ENCODE data around the gene DPP6. TPM values are rescaled to one million over a fixed set of nuclear protein-coding genes. Genes with fewer than 3 reads are reported as not detected.

The DPP6 gene
- total RNA-seq, 1 donor from 2014 or later, result 0.58 TPM

DNA sequence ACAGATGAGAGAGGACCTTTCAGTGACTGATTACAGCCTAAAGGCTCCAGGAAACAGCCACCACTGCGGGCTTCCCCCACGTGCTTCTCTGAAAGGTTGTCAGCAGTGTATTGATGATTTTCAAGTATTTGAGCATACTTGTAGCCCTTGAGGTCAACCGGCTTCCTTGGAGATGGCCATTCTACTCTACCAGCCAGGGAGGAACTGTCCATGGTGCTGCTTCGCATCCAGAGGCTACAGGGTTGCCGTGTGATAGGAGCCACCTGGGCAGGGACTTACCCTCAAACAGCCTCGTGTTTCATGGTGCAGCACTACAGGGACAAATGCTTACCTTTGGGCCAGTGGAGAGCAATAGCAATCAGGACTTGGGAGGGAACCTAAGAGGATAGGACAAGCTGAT lies 179.5 kb downstream of the DPP6 start:
- DNase-seq (ENCODE audit: low spot score), result no peak

DNA sequence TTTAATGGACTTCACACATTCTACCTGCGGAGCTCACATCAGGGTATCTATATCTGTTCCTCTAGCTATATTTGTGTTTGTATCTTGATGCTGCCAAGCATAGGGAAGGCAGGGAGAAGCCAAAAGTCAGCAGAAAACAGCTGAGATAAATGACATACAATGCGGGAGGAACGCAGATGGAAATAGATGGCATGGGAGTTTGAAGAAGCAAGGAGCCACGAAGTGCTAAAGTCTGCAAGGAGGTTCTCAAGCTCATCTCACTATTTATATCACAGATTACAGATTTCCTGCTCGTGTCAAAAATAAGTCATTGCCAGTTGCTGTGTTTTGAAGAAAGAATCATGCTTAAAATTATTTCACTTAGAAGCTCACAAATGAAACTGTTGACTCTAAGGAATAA lies 180.5 kb downstream of the DPP6 start:
- DNase-seq (ENCODE audit: low spot score), result no peak

DNA sequence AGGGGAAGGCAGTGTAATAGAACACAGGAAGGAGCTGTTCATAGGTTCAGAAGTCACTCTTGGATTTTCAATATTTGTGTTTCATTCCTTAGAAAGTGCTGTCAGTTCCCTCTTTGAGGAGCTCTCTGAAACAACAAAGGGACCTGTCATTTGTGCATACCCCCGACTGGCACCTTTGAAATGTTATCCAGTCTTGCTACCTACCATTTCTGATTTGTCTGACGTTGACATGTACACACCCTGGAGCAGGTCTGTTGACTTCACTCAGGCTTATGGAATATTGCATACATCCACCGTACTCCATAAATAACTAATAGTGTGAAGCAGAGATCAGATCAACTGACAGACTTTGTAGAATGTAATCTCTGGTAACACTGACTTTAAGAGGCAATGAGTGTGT lies 189.8 kb downstream of the DPP6 start:
- DNase-seq (ENCODE audit: low spot score), result no peak

DNA sequence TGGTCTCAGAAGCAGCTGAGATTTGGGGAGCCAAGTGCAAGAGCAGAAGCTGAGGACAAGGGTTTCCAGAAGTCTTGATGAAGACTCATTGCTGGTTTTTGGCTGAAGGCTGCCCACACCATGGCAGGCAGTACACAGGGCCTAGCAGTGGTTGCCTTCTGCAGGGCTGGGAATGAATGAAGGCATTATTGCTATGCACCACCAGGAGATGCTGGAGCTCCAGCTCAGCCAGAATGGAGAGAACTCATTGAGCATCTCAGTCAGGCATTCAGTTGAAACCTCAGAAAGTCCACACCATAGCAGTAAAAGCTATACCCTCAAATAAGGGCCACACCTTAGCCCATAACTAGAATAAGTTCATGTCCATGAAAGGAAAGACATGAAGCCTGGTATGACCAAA lies 190.5 kb downstream of the DPP6 start:
- no peak for DNase-seq (ENCODE audit: low spot score)

DNA sequence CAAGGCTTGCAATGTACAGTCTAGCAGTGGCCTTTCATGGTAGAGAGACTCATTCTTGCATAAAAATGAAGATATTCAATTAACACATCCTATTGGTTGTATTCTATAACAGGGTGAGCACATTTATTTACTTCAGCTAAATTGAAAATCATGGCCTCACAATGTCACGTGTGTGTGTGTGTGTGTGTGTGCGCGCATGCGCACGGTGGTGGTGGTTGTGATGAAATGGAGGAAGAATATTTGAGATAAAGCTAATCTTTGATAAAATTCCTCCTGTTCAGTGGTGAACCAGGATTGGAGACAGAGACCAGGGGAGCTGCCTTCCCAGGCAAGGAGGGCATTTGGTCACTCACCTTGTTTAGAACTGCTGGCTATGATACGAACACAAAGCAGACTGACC lies 199.8 kb downstream of the DPP6 start:
- DNase-seq (ENCODE audit: low spot score), result no peak

DNA sequence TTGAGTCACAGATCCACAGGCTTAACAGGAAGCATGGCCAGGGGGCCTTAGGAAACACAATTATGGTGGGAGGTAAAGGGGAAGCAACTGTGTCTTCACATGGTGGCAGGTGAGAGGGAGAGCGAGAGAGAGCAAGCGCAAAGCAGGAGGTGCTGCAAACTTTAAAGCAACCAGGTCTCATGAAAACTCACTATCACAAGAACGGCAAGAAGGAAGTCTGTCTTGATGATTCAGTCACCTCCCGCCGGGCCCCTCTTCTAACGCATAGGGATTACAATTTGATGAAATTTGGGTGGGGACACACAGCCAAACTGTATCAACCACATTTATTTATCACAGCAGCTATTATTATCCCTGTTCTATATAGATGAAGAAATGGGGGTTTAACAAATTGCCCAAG lies 201.6 kb downstream of the DPP6 start:
- no peak for DNase-seq (ENCODE audit: low spot score)

DNA sequence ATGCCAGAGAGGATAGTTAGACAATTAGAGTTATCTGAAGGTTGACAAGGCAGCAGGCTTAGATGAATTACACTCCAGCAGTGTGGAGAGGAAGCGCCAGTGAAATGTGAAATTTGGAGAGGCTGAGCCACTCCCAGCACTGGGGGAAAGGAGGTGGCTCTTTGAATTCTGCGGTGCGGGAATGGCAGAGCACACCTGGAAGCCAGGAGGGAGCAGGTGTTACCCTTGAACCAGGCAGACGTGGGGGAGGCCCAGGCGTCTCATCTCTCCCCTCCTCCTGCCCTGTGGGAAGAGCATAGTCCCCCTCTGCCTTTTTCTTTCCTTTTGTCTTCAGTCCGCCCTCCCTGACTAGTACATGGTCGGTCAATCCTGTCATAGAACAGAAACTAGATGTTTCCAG lies 203.1 kb downstream of the DPP6 start:
- no peak for DNase-seq (ENCODE audit: low spot score)

DNA sequence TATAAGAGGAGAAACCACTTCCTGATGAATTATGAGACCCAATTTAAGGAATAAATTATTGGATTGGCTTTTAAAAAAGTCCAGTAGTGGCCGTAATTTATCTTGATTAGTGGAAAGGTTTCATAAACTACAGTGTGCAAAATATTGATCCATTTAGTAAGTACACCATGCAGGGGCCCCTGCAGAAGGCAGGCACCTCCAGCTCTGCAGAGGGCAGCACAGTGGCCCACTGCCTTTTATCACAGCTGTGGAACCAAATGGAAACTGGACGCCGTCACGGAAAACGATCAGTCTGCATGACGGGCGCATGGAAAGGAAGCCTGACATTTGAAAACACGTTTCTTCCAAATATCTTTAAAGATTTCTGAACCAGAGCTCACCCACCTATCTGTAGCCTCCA lies 204.0 kb downstream of the DPP6 start:
- DNase-seq (ENCODE audit: low spot score), result no peak

DNA sequence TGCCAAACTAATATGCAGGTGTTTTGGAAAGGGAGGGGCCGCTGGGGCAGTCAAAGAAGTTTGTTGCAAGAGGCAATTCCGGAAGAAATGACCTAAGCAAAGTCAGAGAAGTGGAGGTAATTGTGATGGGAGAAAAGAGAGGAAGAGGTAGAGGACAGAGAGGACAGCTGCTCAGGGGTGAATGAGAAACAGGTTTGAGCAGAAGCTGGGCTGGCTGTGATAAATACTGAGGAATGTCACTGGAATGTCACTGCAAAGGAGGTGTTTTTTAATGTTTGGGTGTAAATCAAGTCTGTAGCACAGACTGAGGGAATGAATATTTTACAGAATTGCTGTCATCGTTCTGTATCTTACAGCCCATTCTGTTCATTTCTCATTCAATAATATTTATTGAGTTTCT lies 207.2 kb downstream of the DPP6 start:
- DNase-seq (ENCODE audit: low spot score), result no peak

DNA sequence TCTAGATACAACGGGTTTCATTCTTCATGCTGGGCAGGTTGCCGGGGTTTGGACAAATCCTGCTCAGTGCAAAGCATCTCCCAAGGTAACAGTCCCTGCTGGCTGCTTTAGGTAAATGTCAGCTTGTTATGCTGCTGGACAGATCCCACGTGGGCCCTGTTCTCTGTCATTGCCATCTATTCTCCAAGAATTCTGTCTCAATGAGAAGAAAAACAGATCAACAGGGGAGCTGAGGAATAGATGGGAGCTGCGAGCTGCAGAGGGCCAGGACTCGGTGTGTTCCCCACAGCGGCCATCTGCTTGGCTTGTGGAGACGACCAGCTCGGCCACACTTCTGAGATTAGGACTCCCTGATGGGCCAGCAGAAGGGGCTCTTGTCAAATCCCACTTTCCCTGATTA lies 235.2 kb downstream of the DPP6 start:
- no peak for DNase-seq (ENCODE audit: low spot score)

DNA sequence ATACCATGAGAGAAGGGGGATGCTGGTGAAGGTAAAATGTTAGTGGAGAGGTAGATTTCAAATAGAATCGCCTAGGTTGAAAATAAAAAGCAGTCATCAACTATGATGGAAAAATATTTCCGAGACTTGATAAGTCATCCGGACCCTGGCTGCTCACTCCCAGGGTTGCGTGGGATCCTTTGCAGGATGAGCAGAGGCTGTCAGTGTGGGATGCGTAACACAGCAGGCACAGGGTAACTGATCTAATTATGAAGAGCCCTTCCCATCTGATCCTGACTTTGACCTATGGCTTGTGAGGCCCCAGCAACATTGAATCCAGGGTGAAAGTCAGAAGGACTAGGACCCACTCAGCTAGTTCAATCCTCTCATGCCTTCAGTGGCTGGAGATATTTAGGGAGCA lies 236.9 kb downstream of the DPP6 start:
- no peak for DNase-seq (ENCODE audit: low spot score)

DNA sequence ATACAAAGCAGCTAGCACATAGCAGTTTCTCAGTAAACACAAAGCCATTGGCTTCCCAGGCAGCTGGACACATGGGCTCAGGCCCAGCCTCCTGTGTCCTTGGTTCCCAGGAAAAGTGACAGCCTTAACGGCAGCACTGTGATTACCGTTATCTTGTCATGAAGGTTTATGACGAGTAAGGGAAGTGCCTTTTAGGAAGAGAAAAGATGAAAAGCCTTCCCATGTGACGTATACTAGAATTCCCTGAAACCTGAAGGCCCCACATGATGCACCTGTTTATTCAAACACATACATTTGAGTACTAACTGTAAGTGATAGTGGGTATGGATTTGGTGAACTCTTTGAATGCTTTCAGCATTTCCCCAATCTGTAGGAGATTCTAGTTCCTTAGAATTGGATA lies 244.2 kb downstream of the DPP6 start:
- DNase-seq (ENCODE audit: low spot score), result no peak

DNA sequence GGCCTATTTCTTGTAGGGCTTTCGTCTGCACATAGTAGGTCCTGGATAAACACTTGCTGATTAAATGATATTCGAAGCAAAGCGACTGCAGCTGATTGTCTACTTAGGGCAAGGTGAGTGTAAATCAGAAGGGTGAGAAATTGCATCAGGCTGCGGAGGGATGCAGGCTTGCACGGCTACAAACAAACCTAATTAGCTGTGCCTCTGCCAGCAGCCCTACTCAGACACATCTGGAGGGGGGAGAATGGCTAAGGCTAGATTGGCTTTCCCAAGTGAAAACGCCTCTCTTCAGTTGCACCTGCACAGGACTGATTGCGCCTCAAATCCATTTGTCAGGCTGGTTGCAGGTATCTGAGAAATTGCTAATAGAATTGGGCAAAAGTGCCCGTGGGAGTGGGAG lies 247.5 kb downstream of the DPP6 start:
- DNase-seq (ENCODE audit: low spot score), result no peak

DNA sequence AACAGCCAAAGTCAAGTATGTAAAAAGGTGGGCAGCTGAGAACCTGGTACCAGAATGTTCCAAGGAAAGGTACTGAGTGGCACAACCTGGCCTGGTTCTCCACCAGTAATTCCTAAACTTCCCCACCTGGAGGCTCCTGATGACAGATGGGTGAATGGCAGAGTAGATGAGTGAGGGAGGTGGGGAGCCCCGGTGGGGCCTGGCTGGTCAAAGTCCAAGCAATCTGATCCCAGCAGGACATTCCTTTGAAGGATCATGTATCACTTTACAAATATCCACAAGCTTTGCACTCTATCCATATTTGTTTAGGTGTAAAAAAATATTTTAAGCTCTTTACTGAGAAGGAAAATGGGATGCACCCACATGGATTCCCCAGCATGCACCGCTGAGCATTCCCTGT lies 250.2 kb downstream of the DPP6 start:
- DNase-seq (ENCODE audit: low spot score), result no peak

DNA sequence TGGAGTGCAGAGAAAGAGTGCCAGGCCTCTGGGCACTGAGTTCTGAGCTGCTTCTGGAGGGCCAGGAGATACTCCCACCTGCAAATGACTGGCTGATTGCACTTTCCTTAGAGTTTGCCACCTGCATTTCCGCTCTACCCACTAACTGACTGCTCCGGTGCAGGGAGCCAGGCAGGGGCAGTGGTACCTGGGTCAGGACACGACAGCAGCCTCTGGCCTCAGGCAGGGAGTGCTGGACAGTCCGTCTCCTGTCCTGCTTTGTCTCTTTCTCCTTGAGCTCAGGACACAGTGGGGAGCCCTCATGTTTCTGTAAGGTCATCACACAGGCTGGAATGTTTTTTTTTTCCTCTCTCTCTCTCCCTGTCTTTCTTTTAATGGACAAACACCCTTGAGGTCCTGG lies 252.0 kb downstream of the DPP6 start:
- DNase-seq (ENCODE audit: low spot score), result no peak

DNA sequence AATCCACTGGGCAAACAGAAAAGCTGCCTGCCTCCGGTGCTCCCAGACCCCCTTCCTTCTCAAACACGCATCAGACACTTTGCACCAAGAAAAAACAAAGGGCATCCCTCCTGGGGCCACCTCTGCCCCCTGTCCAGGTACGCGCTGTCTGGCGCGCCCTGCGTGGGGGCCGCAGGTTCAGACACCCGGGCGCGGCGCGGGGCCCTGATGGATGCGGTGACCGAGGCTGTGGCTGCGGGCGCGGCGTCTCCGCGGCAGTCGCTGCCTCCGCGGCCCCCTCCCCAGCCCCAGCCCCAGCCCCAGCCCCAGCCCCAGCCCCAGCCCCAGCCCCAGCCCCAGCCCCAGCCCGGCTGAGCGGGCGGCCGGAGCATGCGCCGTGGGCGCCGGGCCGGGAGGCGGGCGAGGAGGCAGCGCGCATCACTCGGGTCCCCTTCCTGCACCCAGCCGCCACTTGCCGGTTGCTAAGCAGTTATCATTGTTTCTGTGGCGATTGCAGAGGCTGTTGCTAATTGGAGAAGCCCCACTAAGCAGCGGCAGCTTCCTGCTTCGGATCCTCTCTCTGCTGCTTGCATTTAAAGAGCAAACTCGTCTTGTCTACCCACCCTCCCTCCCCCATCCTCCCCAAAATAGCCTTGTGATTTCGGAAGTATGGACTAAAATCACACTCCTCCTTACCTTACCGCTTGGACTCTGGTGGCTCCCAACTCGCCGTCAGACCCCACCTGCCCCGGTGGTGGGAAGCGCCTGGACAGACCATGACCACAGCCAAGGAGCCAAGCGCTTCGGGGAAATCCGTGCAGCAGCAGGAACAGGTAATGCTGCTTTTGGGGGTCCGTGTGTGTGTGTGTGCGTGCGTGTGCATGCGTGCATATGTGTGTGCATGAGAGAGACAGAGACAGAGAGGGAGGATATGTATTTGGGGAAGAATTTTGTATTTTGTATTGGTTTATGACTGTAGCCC lies 252.8 kb downstream of the DPP6 start:
- no peak for DNase-seq (ENCODE audit: low spot score)

DNA sequence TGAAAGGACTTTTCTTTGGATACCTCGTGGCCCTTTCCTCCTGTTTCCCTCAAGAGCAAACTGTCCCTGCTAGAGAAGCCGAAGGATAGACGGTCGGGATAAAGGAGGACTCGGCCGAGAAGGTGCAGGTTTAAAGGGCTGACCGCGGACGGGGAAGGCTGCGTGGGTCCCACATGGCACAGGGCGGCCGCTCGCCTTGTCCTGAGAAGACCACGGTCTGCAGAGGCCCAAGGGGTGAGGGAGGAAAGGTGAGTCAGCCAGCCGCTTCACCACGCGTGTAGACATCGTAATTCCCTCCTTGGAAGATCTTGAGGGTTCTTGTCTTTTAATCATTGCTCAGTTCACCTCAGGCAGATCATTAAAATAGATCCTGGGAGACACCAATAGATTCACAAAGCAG lies 253.8 kb downstream of the DPP6 start:
- DNase-seq (ENCODE audit: low spot score), result no peak

DNA sequence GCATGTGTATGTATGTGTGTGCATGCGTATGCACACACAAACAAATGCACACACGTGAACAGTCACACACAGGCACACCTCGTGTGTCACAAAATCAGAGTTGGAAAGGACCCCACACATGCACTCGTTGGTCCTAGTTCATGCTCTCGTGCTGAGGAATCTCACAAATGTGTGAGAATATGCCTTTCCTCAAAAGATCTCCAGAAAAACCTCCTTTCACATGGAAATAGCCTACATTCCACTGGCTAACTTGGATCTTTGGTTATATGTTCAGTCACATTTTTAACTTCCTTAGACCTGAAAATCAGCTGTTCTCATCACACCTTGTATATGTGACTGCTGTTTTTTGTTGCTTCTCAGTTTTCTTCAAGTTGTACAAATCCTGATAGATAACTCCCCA lies 256.7 kb downstream of the DPP6 start:
- no peak for DNase-seq (ENCODE audit: low spot score)

DNA sequence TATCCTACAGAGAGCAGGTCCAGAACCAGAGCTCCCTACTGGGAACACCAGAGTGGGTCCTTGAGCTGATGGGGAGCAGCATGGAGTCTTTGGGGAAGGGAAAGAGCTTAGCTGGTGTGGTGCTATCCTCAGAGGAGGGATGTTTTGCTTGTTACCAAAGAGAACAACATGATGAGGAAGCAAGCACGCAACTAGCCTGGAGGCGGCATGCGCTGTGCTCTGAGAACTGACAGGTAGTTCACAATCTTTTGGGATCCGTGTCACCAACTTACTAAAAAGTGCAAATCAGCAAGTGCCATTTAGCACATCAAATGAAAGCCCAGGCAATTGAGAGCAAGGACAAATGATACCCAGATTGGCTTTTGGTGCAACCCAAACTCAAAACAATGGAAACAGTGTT lies 257.9 kb downstream of the DPP6 start:
- no peak for DNase-seq (ENCODE audit: low spot score)

DNA sequence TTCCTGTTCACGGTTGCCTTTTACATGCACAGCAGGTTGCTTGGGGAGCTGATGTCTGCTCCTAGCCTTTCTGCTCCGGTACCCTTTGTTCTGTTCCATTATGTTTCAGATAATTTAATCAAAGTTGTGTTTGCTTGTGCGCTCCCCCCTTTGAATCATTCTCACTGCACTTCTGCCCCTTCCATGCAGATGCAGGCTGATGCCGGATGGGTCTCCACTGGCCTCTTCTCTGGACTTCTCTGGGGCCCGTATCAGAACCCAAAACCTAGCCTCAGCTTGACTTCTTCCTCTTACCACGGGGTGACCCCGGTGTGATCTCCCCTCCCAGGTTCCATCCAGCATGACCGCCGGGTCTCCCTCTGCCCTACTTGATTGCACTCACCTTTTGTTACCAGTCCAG lies 272.0 kb downstream of the DPP6 start:
- no peak for DNase-seq (ENCODE audit: low spot score)

DNA sequence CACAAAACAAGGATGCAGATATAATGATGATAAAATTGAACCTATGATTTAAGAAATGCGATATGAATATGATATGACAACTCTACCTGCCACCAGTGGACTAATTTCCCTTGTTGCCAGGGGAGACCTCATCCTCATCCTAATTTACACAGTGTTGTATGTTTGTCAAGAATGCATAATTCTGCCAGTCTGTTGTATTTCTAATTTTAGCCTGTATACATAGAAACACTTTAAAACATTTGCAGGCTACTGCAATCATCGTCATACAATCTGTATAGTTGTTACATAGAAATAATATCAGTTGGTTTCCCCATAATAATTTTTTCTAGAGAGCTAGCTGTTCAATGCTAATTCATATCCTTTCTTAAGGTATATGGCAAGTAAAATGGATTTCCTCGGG lies 274.2 kb downstream of the DPP6 start:
- DNase-seq (ENCODE audit: low spot score), result no peak

DNA sequence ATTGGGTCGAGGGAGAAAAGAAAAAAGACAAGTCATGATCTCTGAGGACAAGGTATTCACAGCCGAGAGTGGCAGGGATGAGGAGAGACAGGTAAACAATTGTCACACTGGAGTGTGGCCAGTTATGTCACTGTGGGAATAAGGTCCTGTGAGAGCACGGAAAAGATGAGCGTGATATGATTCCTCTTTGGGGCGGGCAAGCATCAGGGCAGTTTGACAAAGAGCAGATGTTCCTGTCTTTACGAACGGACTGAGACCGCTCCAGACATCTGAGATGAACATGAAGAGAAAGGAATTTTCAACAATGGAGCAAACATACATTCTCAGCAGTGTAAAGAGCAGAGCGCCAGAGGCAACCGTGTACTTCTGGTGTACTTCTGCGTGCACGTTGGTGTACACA lies 278.1 kb downstream of the DPP6 start:
- DNase-seq (ENCODE audit: low spot score), result no peak

DNA sequence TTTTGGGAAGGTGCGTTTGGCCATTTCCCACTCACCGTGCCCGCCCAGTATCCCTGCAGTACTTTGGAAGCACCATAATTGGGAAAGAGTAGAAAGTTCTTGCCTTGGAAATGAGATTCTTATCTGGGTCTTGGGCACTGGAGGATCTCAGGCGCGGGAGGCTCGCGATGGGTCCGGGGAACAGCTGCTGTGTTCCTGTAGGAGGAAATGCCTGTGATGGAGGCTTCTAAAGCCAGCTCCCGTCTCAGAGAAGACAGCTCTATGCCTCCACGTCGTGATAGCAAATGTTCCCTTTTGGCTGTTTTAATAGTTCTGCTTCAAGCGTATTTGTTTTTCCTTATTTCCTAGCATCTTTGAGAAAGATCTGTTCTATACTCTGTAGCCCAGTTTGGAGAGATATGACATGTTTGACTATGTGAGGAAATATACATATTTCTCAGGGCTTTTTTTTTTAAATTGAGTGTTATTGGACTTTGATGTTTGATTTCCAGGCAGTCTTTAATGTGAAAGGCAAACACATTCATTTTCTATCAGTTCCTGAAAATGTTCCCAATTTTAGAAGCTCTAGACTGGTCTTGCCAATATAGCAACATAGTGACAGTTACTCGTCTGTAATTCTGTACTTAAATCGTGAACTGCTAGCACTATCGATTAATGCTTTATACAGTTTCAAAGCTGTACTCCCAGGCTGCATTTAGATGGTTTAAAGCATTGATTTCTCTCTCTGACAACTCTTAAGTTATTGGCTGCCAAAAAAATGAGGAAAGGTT lies 280.8 kb downstream of the DPP6 start:
- no peak for DNase-seq (ENCODE audit: low spot score)

Measured in mesenteric fat pad (tissue), 1 donor.